Endothelial cell of umbilical vein (primary cell): Measurements from ENCODE around the gene KIF25. TPM values are rescaled to one million over a fixed set of nuclear protein-coding genes. Genes with fewer than 3 reads are reported as not detected.

Experiments
- BruUV-seq: library from RNA; stranded (reverse); fragments of 400-500 nt; replicated peaks from 2 replicates; lab custom pipeline; 2021; lab: Mats Ljungman, UMichigan
- CTCF ChIA-PET: fragments of 300-600, 350-600 bp; sonication (Branson Sonifier 250); formaldehyde crosslinking; loops from one replicate; lab custom pipeline; 2021; ENCODE audit warnings: antibody characterized with exemption, inconsistent platforms; lab: Charles Lee
- POLR2A ChIA-PET: fragments of 300-600, 350-600 bp; sonication (Branson Sonifier 250); formaldehyde crosslinking; loops from one replicate; lab custom pipeline; 2021; ENCODE audit warnings: antibody characterized with exemption, inconsistent platforms; lab: Charles Lee
- DNase-seq: peaks from one replicate; pipeline ENCODE4 v3.0.0-alpha.2; 2011; ENCODE audit warnings: low read depth, low spot score
- FAIRE-seq: peaks from 2 replicates; lab custom pipeline; 2011; peaks lifted over from hg19 to GRCh38; lab: Jason Lieb, UNC
- H2AFZ ChIP-seq: 2 replicates; pipeline ENCODE4 v1.6.0; 2012; ENCODE audit warnings: low read depth, low read length, control low read depth, inconsistent platforms
- H3K27ac ChIP-seq: 2 replicates; pipeline ENCODE4 v1.5.1; 2011; ENCODE audit warnings: low read depth, mild to moderate bottlenecking, control low read depth, low read length, moderate library complexity; ENCODE audit not compliant: insufficient read depth
- H3K27me3 ChIP-seq, 2 experiments: 2 replicates each; pipeline versions ENCODE4 v1.6.0 to v1.6.1; 2011; ENCODE audit warnings: low read length in 2 of 2, mixed read lengths in 1 of 2; ENCODE audit not compliant: control insufficient read depth in 2 of 2, insufficient read depth in 2 of 2
- H3K36me3 ChIP-seq, 2 experiments: 2 replicates in 1 of 2; 3 replicates in 1 of 2; pipeline ENCODE4 v1.5.1; 2011; ENCODE audit warnings: low read length in 2 of 2, mild to moderate bottlenecking in 1 of 2, moderate library complexity in 1 of 2; ENCODE audit not compliant: control insufficient read depth in 2 of 2, insufficient read depth in 2 of 2; ENCODE audit errors: extremely low read depth in 1 of 2
- H3K4me1 ChIP-seq: 3 replicates; pipeline ENCODE4 v1.5.1; 2011; ENCODE audit warnings: mild to moderate bottlenecking, low read length; ENCODE audit not compliant: control insufficient read depth, insufficient read depth; ENCODE audit errors: extremely low read depth
- H3K4me2 ChIP-seq: 2 replicates; pipeline ENCODE4 v1.6.1; 2011; ENCODE audit warnings: low read length, control low read depth, mixed read lengths; ENCODE audit not compliant: insufficient read depth
- H3K4me3 ChIP-seq, 3 experiments: fragments of 200-600 bp in 1 of 3; sonication (generic), shearing (Covaris generic) in 1 of 3; replicated peaks in 1 of 3; 2 replicates each; pipeline ENCODE4 v1.5.1; 2011 to 2016; ENCODE audit warnings: control low read depth in 3 of 3, low read length in 3 of 3, mild to moderate bottlenecking in 2 of 3, inconsistent platforms in 1 of 3, low read depth in 1 of 3, moderate library complexity in 1 of 3; ENCODE audit not compliant: insufficient read depth in 1 of 3
- H3K79me2 ChIP-seq: 2 replicates; pipeline ENCODE4 v1.6.0; 2012; ENCODE audit warnings: low read length, inconsistent platforms; ENCODE audit not compliant: control insufficient read depth, insufficient read depth
- H3K9ac ChIP-seq: replicated peaks from 2 replicates; pipeline ENCODE3; 2011; ENCODE audit warnings: low read length, control low read depth; ENCODE audit not compliant: insufficient read depth; ENCODE audit errors: extremely low read depth
- H3K9me1 ChIP-seq: replicated peaks from 3 replicates; pipeline ENCODE4 v1.6.0; 2011; ENCODE audit warnings: mild to moderate bottlenecking, low read length; ENCODE audit not compliant: control insufficient read depth, insufficient read depth; ENCODE audit errors: extremely low read depth
- H3K9me3 ChIP-seq: replicated peaks from 2 replicates; pipeline ENCODE4 v1.5.1; 2012; ENCODE audit warnings: low read length, inconsistent platforms; ENCODE audit not compliant: control insufficient read depth, insufficient read depth
- H4K20me1 ChIP-seq: replicated peaks from 2 replicates; pipeline ENCODE3; 2011; ENCODE audit warnings: mild to moderate bottlenecking, low read length; ENCODE audit not compliant: control insufficient read depth, insufficient read depth; ENCODE audit errors: extremely low read depth
- CTCF ChIP-seq, 2 donors: IDR thresholded peaks; 1 replicate in 1 of 2; 2 replicates in 1 of 2; pipeline ENCODE4 v1.5.1; 2011; ENCODE audit warnings: low read length in 2 of 2, mild to moderate bottlenecking in 2 of 2, moderate library complexity in 2 of 2, control low read depth in 1 of 2, inconsistent platforms in 1 of 2, low read depth in 1 of 2; ENCODE audit not compliant: insufficient read depth in 1 of 2; ENCODE audit errors: extremely low read depth in 1 of 2
- EZH2 ChIP-seq: IDR thresholded peaks from 2 replicates; pipeline ENCODE4 v1.6.1; 2012; ENCODE audit warnings: borderline replicate concordance, low read depth, mild to moderate bottlenecking, moderate library complexity, low read length, inconsistent platforms; ENCODE audit not compliant: severe bottlenecking
- FOS ChIP-seq: IDR thresholded peaks from 2 replicates; pipeline ENCODE4 v1.6.1; 2011; ENCODE audit warnings: mild to moderate bottlenecking, low read length, moderate library complexity, borderline replicate concordance; ENCODE audit not compliant: insufficient read depth
- GATA2 ChIP-seq: IDR thresholded peaks from 2 replicates; pipeline ENCODE4 v1.7.0; 2011; ENCODE audit warnings: low read depth, mild to moderate bottlenecking, moderate library complexity, mixed read lengths, low read length; ENCODE audit not compliant: insufficient read length, insufficient read depth
- JUN ChIP-seq: IDR thresholded peaks from 2 replicates; pipeline ENCODE4 v1.6.1; 2011; ENCODE audit warnings: borderline replicate concordance, low read depth; ENCODE audit not compliant: insufficient read length, insufficient read depth
- MAX ChIP-seq: IDR thresholded peaks from 2 replicates; pipeline ENCODE4 v1.6.1; 2011; ENCODE audit not compliant: insufficient read depth, insufficient read length
- MYC ChIP-seq: IDR thresholded peaks from one replicate; pipeline ENCODE4 v1.6.1; 2011; ENCODE audit warnings: mild to moderate bottlenecking, low read depth, low read length
- POLR2A ChIP-seq: IDR thresholded peaks from 2 replicates; pipeline ENCODE4 v1.6.1; 2012; ENCODE audit warnings: low read depth, mild to moderate bottlenecking, control low read depth, low read length
- POLR2AphosphoS5 ChIP-seq: IDR thresholded peaks from 2 replicates; pipeline ENCODE4 v1.6.1; 2012; ENCODE audit warnings: low read depth, mild to moderate bottlenecking, control low read depth, low read length, moderate library complexity; ENCODE audit not compliant: insufficient read depth
- dilution Hi-C: fragments of 300-500 bp; cut with MboI; formaldehyde crosslinking; loops from one replicate; pipeline ENCODE4 v1.15.0; 2019; ENCODE audit warnings: low sequenced_read_pairs; ENCODE audit not compliant: extremely low pct_ligation_motif_present
- intact Hi-C: fragments of 100-400 bp; cut with micrococcal nuclease; formaldehyde crosslinking; loops from one replicate; pipeline ENCODE4 v1.10.0; 2022
- polyA plus RNA-seq, 4 experiments: library from polyadenylated mRNA; depleted of rRNA in 3 of 4; stranded (reverse) in 3 of 4; unstranded in 1 of 4; fragments of >200 nt; gene quantifications; 2 replicates each; pipeline versions ENCODE4 v1.2.1 to v1.2.3, GENCODE V29; 2011 to 2012; ENCODE audit warnings: missing spikeins in 1 of 4
- total RNA-seq: library from RNA; stranded (reverse); gene quantifications from 2 replicates; pipeline ENCODE4 v1.2.3, GENCODE V29; 2021

Gene KIF25
- total and polyA plus RNA-seq, 2 donors (not counting 3 experiments of a cell fraction or from before 2014, with no cell fraction given), result not detected

GRCh38 chr6:167956491-167956890 is 41.0 kb upstream of the KIF25 start:
- Histone ChIP-seq H3K9ac (no peak overlapping the region), H3K9me1 (no peaks in the 10 kb centered on the region), H3K9me3 (no peaks in the 10 kb centered on the region), H3K36me3 (peaks cover 9 to 13% of the 10 kb centered on the region in 2 experiments), H3K4me2 (no peak overlapping the region), H3K27me3 (no peaks in the 10 kb centered on the region), H3K27ac (no peak overlapping the region), H2AFZ (no peak overlapping the region), H3K79me2 (no peaks in the 10 kb centered on the region), H3K4me1 (no peaks in the 10 kb centered on the region), H3K4me3 (no peak overlapping the region), H4K20me1 (no peaks in the 10 kb centered on the region)
- CTCF ChIA-PET, result no interaction called here
- TF ChIP-seq GATA2 (no peak), MAX (no peak), JUN (no peak), POLR2AphosphoS5 (no peak), EZH2 (no peak)
- dilution Hi-C loops, result no loop called here
- POLR2A ChIA-PET, result no interaction called here
- intact Hi-C loops, result no loop called here
- no peak for DNase-seq
- BruUV-seq, result no TSS peak
- FAIRE-seq, result no peak

GRCh38 chr6:167956983-167957492 is 40.4 kb upstream of the KIF25 start:
- FAIRE-seq, result no peak
- Histone ChIP-seq H4K20me1 (no peaks in the 10 kb centered on the region), H3K4me1 (no peaks in the 10 kb centered on the region), H2AFZ (no peak overlapping the region), H3K4me2 (no peak overlapping the region), H3K9me3 (no peaks in the 10 kb centered on the region), H3K9ac (no peak overlapping the region), H3K79me2 (no peaks in the 10 kb centered on the region), H3K27me3 (no peaks in the 10 kb centered on the region), H3K27ac (no peak overlapping the region), H3K9me1 (no peaks in the 10 kb centered on the region), H3K4me3 (no peak overlapping the region), H3K36me3 (peaks cover 7 to 8% of the 10 kb centered on the region in 2 experiments)
- POLR2A ChIA-PET, result no interaction called here
- intact Hi-C loops (no loop called here), dilution Hi-C loops (no loop called here)
- no TSS peak for BruUV-seq
- DNase-seq, result no peak
- CTCF ChIA-PET, result no interaction called here
- TF ChIP-seq GATA2, result no peak
- no peak for TF ChIP-seq MYC
- no peak for TF ChIP-seq POLR2AphosphoS5
- no peak for TF ChIP-seq CTCF (IDR thresholded peaks at IDR 0.05; ENCODE audit: extremely low read depth in 1 of 2, insufficient read depth in 1 of 2, low read depth in 1 of 2, low read length in 2 of 2)
- no peak for TF ChIP-seq POLR2A
- no peak for TF ChIP-seq FOS
- no peak for TF ChIP-seq MAX
- TF ChIP-seq EZH2, result no peak
- no peak for TF ChIP-seq JUN
